ENCODE results near the gene NABP2.

NABP2 gene

DNA sequence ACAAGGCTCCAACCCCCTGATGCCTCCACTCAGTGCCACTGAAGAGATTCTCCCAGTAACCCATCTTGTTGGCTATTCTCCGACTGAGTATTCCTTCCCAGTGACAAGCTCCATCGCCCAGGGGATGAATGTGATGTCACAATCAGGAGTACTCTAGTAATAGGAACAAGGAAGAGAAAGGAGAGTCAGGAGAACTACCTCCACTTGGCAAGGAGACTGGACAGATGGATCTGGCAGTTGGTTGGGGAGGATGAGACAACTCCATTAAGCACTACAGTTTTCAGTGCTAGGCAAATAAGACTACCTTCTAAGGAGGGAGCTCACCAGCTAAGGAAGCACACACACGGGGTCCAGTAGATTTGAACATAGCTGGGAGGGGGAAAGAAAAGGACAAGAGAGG is 7.7 kb upstream of the NABP2 start:
- DNase-seq: no peak

GRCh38 chr12:56219840-56220239 is 4.3 kb upstream of the NABP2 start:
- no peak for DNase-seq

GRCh38 chr12:56220611-56221231 is 3.4 kb upstream of the NABP2 start:
- no peak for DNase-seq

- peak; percentile 38 to 47 for DNase-seq
Observed at GRCh38 chr12:56221232-56221756, 2.8 kb upstream of the NABP2 start.

DNA sequence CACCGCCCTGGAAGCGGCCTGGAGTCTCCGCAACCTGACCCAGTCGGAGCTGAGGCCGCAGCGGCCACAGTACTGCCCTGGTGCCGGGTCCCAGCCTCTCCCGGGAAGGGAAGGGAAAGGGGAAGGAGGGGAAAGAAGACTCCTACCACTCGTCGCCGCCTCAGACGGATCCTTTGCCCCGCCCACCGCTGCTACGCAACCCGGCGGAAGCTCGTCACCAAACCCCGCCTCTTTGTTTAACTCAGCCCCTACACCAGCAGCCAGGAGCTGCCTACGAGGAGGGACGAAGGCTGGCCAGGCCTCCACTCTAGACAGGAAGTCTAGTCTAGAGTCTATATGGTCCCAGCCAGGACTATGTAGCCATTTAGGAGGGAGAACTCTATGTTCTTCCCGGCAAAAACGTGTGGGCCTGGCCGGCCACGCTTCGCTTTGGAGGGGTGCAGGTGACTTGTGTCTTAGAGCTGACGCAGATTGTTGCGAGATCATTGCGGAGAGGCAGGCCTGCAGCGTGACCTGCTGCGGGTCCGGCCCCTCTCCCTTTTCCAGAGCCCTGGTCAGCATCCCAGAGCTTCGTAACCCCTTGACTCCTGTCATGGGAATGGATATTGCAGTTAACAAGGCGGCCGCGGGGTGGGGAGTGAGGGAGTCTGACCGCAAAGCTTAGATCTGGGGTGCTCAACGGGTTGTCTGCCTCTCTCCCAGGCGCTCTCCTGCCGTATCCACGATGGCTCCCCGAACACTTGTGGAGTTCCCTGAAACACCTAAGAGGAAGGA is 2.2 kb upstream of the NABP2 start, which contains the start of gene RNF41:
TSS of gene RNF41 (minus strand) at position 166 of the 774 bp plus-strand sequence. CDS start 7,875 bp downstream, outside the sequence.
- DNase-seq: peak; percentile 94 to 96

DNA sequence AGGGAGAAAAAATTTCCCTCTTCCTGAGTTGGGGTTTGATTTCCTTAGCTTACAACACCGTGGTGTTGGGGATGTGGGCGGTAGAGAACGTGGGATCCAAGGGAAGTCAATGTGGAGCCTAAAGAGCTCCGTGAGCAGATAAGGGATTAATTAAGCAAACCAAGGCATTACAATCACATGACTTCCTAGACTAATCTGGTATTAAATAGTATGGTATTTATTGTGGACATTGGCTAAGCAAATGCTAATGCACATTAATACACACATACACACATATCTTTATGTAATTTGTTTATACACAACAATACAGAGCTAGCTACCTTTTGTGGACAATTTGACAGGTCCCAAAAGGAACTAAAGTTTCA is 1.6 kb upstream of the NABP2 start:
- DNase-seq: no peak

GRCh38 chr12:56223571-56224101 is 506 bp upstream of the NABP2 start:
- DNase-seq: no peak

- DNase-seq: no peak
Observed at GRCh38 chr12:56224954-56225353, 812 bp downstream of the NABP2 start.

DNA sequence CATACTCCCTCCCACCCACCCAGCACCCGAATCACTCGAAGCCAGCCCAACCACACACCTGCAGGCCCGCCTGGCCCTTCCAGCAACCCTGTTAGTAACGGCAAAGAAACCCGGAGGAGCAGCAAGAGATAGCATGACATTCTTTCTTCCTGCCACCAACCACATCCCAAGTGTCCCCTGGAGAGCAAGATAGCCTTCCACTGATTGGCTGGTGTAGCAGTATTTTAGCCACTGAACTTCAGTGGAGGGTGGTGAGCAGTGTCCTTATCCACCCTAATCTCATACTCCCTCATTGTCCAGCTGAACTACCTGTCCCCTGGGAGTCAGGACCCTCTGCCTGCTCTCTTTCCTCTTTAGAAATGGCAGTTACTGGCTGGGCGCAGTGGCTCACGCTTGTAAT is 4.9 kb downstream of the NABP2 start:
- no peak for DNase-seq

GRCh38 chr12:56229916-56230431 is 5.8 kb downstream of the NABP2 start, which contains the start of gene SLC39A5:
Gene SLC39A5 (plus strand): TSS chr12:56230051. CDS start chr12:56231275, 1,224 bp downstream.
- no peak for DNase-seq

- no peak for DNase-seq
Observed at GRCh38 chr12:56230432-56231183, 6.5 kb downstream of the NABP2 start.

- no peak for DNase-seq
Observed at GRCh38 chr12:56231184-56231582, 7.0 kb downstream of the NABP2 start.

DNA sequence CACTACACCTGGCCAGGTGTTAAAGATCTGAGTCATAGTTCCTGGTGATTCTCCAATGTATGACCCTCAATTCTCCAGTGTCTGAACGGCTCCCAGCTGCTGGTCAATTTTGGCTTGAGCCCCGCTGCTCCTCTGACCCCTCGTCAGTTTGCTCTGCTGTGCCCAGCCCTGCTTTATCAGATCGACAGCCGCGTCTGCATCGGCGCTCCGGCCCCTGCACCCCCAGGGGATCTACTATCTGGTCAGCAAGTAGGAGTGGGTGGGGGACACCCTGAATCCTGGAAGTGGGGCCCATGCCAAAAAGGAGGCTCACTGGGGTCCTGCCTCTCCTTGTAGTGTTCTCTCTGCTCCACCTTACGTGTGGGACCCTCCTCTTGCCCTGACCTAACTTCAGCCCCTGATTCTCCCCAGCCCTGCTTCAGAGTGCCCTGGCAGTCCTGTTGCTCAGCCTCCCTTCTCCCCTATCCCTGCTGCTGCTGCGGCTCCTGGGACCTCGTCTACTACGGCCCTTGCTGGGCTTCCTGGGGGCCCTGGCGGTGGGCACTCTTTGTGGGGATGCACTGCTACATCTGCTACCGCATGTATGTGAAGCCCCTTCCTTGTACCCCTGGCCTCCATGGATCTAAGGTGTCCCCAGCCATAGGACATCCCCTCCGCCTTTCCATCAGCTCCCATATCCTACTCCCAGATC is 10.7 kb downstream of the NABP2 start:
- no peak for DNase-seq

DNA sequence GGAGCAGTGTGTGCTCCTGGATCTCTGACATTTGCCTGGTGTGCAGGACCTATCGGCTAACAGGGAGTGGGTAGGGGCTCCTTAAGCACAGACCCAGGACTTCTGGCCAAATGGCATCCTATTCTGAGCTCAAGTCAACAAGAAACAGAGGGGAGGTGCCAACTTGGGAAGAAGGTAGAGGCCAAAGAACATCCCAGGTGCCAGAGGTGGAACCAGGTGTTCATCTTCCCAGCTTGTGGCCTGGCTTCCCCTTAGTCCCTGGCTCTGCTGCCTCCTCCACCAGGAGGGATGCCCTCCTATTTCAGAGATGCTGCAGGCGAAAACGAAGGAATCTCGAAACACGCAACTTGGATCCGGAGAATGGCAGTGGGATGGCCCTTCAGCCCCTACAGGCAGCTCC is 11.9 kb downstream of the NABP2 start:
- DNase-seq: no peak

- no peak for DNase-seq
Observed at GRCh38 chr12:56236985-56237384, 12.8 kb downstream of the NABP2 start.

- no peak for DNase-seq
Observed at GRCh38 chr12:56237552-56237951, 13.4 kb downstream of the NABP2 start.

GRCh38 chr12:56241424-56242303 is 17.5 kb downstream of the NABP2 start:
- DNase-seq: no peak

- no peak for DNase-seq
Observed at GRCh38 chr12:56242986-56243385, 18.8 kb downstream of the NABP2 start.

DNA sequence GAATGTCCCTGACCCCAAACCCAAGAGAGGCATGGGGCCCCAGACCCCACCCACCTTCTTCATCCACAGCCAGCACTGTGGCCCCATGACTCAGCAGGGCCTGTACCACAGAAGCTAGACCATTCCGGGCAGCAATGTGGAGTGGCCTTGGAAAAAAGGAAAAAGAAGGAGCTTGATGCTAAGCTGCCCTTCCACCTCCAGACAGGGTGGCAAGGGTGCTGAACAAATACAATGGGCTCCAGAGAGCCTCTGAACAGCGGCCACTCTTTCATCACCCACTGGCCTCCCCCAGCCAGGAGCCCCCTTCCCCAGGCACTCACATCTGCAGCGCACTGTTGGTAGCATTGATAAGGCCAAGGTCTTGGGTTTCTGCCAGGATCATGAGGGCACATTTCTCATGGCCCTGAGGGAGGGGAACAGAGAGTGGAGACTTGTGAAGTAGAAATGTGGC is 19.6 kb downstream of the NABP2 start:
- DNase-seq: no peak

DNA sequence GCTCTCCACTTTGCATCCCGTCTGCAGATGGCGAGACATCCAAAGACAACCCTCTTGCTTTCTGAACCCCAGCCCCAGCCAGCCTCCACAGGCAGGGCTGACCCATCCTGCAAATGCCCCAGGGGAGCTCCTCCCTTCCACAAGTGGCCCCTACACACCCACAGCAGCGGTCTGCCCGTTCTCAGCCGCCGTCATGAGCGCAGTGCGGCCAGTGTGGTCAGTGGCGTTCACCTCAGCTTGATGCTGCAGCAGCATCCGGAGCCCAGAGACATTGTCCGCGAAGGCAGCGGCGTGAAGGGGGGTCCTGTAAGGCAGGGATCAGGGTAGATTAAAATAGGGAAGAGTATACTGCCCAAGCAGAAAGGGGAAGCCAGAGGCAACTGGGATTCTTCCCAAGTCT is 20.4 kb downstream of the NABP2 start:
- DNase-seq: no peak

- no peak for DNase-seq
Observed at GRCh38 chr12:56247923-56248322, 23.8 kb downstream of the NABP2 start.
